Stomach (tissue), 9 donors: ENCODE results near the gene TMEM169. TPM values are rescaled to one million over a fixed set of nuclear protein-coding genes. Genes with fewer than 3 reads are reported as not detected.

Experiments used
- DNase-seq, 2 donors: peaks; one replicate each; pipeline versions ENCODE4 v3.0.0 to v3.0.0-alpha.2; 2013 to 2019
- H3K27ac ChIP-seq, 5 donors: fragments of 200-600 bp in 4 of 5; sonication (generic) in 4 of 5; one replicate each; pipeline ENCODE4 v1.5.1; 2013 to 2019; ENCODE audit warnings: mild to moderate bottlenecking in 1 of 5, moderate library complexity in 1 of 5
- H3K27me3 ChIP-seq, 3 donors: fragments of 200-600 bp; sonication (generic); one replicate each; pipeline ENCODE4 v1.5.1; 2017 to 2019; ENCODE audit warnings: mixed run types in 1 of 3
- H3K36me3 ChIP-seq, 4 donors: fragments of 200-600 bp; sonication (generic); 1 replicate in 3 of 4; 2 replicates in 1 of 4; pipeline ENCODE4 v1.5.1; 2016 to 2019
- H3K4me1 ChIP-seq, 4 donors: fragments of 200-600 bp; sonication (generic); one replicate each; pipeline ENCODE4 v1.5.1; 2016 to 2019
- H3K4me3 ChIP-seq, 4 donors: fragments of 200-600 bp; sonication (generic) in 3 of 4; one replicate each; pipeline ENCODE4 v1.5.1; 2016 to 2019; ENCODE audit warnings: mild to moderate bottlenecking in 1 of 4
- H3K9me3 ChIP-seq, 4 donors: fragments of 200-600 bp; sonication (generic); one replicate each; pipeline ENCODE4 v1.5.1; 2016 to 2019
- EP300 ChIP-seq: sonication (generic); formaldehyde crosslinking; IDR thresholded peaks from one replicate; pipeline ENCODE4 v1.6.1; 2017; ENCODE audit warnings: antibody characterized with exemption
- POLR2A ChIP-seq, 4 donors: fragments of 450-650 bp; IDR thresholded peaks; one replicate each; pipeline ENCODE4 v1.6.1; 2016; ENCODE audit warnings: antibody characterized with exemption in 4 of 4, control low read depth in 2 of 4, mild to moderate bottlenecking in 1 of 4, moderate library complexity in 1 of 4
- POLR2AphosphoS5 ChIP-seq, 3 donors: sonication (generic); formaldehyde crosslinking; IDR thresholded peaks; one replicate each; pipeline ENCODE4 v1.6.1; 2016; ENCODE audit warnings: antibody characterized with exemption in 3 of 3
- WGBS, 5 donors: extraction: QIAGEN DNeasy Blood & Tissue Kit in 3 of 5; methylation state at CpG; one replicate each; pipeline versions ENCODE4 v1.1.5 to v1.1.7; 2013 to 2018; 5-methylcytosine and 5-hydroxymethylcytosine counted together
- intact Hi-C: fragments of 100-400 bp; cut with DNase I; formaldehyde crosslinking; loops from one replicate; pipeline ENCODE4 v1.15.1; 2023; ENCODE audit warnings: low total_unique reads
- polyA plus RNA-seq, 3 donors: library from polyadenylated mRNA; stranded (reverse); fragments of 200-250 nt; gene quantifications; one replicate each; pipeline ENCODE4 v1.2.3, GENCODE V29; 2013
- total RNA-seq, 5 donors: library from RNA; depleted of rRNA; stranded (reverse); fragments of >200 nt; gene quantifications; one replicate each; pipeline versions ENCODE4 v1.1.0 to v1.2.3, GENCODE V29; 2014 to 2016
- TF ChIP-seq, protein P1 (sequence below), 7 experiments: fragments of 450-650 bp in 4 of 7; fragments of 200-600 bp in 3 of 7; sonication (generic) in 3 of 7; IDR thresholded peaks; one replicate each; pipeline ENCODE4 v1.5.1; 2016 to 2019; ENCODE audit warnings: antibody characterized with exemption in 7 of 7, control low read depth in 2 of 7, mild to moderate bottlenecking in 1 of 7
- donor health status: healthy with polysubstance abuse.
- donor health status: Bipolar disorder and iron deficiency.
- donor health status: healthy.

Gene TMEM169
- total and polyA plus RNA-seq, 8 donors: 0.05 to 2.8 (median 0.55) TPM; not detected in 3

DNA sequence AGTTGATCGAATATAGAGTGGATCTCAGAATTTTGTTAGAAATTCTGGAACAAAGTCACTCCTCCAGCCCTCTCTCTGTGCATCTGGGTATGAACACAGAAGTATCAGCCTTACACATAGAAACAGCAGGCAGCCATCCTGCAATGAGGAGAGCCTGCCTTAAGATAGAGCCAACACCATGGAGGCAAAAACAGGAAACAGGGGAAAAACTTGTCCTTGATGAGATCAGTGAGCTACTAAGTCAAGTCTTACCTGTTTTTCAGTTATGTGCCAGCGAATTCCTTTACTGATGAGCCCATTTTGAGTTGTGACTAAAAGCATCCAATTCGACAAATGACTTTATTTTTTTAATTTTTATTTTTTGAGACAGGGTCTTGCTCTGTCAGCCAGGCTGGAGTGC lies 41.8 kb upstream of the TMEM169 start:
- DNase-seq: no peak
- WGBS, 5 donors: 91 to 97% (median 95%) methylated on average over 3 of the region's 3 CpGs
- intact Hi-C loops: no loop called here

DNA sequence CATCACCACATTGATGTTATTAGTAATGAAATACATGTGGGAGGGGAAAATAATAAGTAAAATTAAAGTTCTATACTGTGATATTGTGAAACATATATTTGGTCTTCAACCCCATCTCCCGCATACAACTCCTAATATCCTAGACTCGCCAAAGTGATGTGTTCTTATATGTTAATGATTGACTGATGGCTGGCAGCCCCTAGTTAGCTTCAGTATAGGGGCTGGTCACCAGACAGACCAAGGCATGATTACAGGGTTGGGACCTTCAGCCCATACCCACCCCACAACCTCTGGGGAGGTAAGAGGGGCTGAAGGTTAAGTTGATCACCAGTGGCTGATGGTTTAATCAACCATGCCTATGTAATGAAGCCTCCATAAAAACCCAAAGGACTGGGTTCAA lies 40.3 kb upstream of the TMEM169 start:
- no peak for DNase-seq
- Histone ChIP-seq H3K27me3 (no peaks in the 10 kb centered on the region), H3K4me1 (no peaks in the 10 kb centered on the region), H3K4me3 (no peak overlapping the region), H3K9me3 (no peaks in the 10 kb centered on the region), H3K27ac (no peak overlapping the region), H3K36me3 (peaks cover 0 to 77% (median 74%) of the 10 kb centered on the region in 4 donors)
- 91 to 98% (median 93%) methylated on average over 2 of the region's 2 CpGs for WGBS, 5 donors
- no peak for TF ChIP-seq POLR2A (IDR thresholded peaks at IDR 0.05)
- TF ChIP-seq, protein P1, sequence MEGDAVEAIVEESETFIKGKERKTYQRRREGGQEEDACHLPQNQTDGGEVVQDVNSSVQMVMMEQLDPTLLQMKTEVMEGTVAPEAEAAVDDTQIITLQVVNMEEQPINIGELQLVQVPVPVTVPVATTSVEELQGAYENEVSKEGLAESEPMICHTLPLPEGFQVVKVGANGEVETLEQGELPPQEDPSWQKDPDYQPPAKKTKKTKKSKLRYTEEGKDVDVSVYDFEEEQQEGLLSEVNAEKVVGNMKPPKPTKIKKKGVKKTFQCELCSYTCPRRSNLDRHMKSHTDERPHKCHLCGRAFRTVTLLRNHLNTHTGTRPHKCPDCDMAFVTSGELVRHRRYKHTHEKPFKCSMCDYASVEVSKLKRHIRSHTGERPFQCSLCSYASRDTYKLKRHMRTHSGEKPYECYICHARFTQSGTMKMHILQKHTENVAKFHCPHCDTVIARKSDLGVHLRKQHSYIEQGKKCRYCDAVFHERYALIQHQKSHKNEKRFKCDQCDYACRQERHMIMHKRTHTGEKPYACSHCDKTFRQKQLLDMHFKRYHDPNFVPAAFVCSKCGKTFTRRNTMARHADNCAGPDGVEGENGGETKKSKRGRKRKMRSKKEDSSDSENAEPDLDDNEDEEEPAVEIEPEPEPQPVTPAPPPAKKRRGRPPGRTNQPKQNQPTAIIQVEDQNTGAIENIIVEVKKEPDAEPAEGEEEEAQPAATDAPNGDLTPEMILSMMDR (IDR thresholded peaks at IDR 0.05): no peak
- TF ChIP-seq POLR2AphosphoS5 (IDR thresholded peaks at IDR 0.05): no peak
- no peak for TF ChIP-seq EP300
- intact Hi-C loops: no loop called here

More for the DNA sequence above, 41.8 kb upstream of the TMEM169 start:
- Histone ChIP-seq H3K4me1 (no peaks in the 10 kb centered on the region), H3K36me3 (peaks cover 0 to 76% (median 73%) of the 10 kb centered on the region in 4 donors), H3K27me3 (no peaks in the 10 kb centered on the region), H3K27ac (no peak overlapping the region), H3K4me3 (no peak overlapping the region), H3K9me3 (no peaks in the 10 kb centered on the region)
- TF ChIP-seq POLR2A (IDR thresholded peaks at IDR 0.05) (no peak), POLR2AphosphoS5 (IDR thresholded peaks at IDR 0.05) (no peak), EP300 (no peak)
- TF ChIP-seq, protein P1 (IDR thresholded peaks at IDR 0.05): no peak

DNA sequence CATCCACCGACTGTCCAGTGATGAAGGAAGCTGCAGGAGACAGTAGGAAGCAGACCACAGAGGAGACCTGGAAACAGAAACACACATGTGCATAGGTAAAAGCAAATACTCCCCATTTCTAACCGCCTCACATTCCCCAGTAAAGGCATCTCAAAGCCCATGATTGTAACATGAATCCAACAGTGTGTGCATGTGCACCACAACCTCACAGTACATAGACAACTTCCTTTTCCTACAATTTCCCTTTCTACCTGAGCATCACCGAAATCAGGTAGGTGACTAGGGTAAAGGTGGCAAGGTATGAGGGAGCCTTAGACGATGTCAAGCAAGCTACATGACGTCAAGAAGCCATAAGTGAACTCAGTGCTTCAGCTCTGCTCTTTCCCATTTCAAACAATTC lies 37.8 kb upstream of the TMEM169 start:
- no peaks in the 10 kb centered on the region for H3K9me3 ChIP-seq
- DNase-seq: no peak
- H3K4me3 ChIP-seq: no peak overlapping the region
- 96 to 97% (median 97%) methylated on average over 5 of the region's 5 CpGs for WGBS, 5 donors
- no peaks in the 10 kb centered on the region for H3K4me1 ChIP-seq
- peaks cover 0 to 84% (median 64%) of the 10 kb centered on the region in 4 donors for H3K36me3 ChIP-seq
- H3K27ac ChIP-seq: no peak overlapping the region
- H3K27me3 ChIP-seq: no peaks in the 10 kb centered on the region
- intact Hi-C loops: no loop called here
- TF ChIP-seq POLR2AphosphoS5 (IDR thresholded peaks at IDR 0.05) (no peak), POLR2A (IDR thresholded peaks at IDR 0.05) (no peak)

DNA sequence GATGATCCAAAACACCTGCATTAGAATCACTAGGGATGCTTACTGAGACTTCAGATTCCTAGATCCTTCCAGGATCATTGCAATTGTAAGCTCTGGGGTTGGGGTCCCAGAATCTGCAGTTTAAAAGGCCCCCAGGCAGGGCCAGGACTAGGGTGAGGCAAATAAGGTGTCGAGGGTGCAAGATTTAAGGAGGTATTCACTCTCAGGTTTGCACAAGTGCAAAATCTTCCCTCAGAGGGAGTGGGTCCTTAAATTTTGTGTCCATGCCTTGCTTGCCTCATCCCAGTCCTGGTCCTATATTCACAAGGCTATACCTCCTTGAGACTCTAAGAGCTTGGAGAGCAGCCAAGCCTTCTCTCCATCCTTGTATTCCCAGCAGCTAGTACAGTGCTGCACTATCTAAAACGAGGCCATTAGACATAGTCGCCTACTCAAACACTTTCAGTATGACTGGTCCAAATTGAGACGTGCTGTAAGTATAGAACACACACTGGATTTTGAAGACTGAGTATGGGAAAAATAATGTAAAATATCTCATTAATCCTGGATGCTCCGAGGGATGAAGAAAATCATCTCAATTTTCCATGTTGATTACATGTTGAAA lies 36.7 kb upstream of the TMEM169 start:
- H3K4me1 ChIP-seq: no peaks in the 10 kb centered on the region
- intact Hi-C loops: no loop called here
- H3K27me3 ChIP-seq: no peaks in the 10 kb centered on the region
- H3K27ac ChIP-seq: no peak overlapping the region
- no peak for TF ChIP-seq EP300
- peaks cover 0 to 85% (median 57%) of the 10 kb centered on the region in 4 donors for H3K36me3 ChIP-seq
- no peak for DNase-seq
- 59 to 72% (median 66%) methylated on average over 5 of the region's 5 CpGs for WGBS, 5 donors
- no peaks in the 10 kb centered on the region for H3K9me3 ChIP-seq
- H3K4me3 ChIP-seq: no peak overlapping the region

DNA sequence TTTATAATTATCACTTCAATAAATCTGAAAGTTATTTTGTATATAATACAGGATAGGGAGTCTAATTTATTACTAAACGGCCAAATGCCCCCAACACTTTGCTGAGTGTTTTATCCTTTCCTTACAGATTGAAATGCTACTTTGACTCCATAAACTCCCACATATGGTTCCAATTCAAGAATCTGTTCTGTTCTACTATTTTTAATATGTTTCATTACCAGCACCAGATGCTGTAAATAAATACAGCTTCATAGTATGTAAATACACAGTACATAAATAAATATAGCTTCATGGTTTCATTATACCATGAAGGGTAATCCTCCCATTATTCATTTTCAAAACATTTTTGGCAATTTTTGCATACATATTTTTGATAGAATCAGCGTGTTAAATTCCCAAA lies 34.3 kb upstream of the TMEM169 start:
- Histone ChIP-seq H3K4me3 (no peak overlapping the region), H3K27me3 (no peaks in the 10 kb centered on the region), H3K36me3 (peaks cover 0 to 69% (median 42%) of the 10 kb centered on the region in 4 donors), H3K27ac (no peak overlapping the region), H3K4me1 (no peaks in the 10 kb centered on the region), H3K9me3 (no peaks in the 10 kb centered on the region)
- no peak for TF ChIP-seq POLR2AphosphoS5 (IDR thresholded peaks at IDR 0.05)
- TF ChIP-seq EP300: no peak
- TF ChIP-seq, protein P1 (IDR thresholded peaks at IDR 0.05): no peak
- no peak for TF ChIP-seq POLR2A (IDR thresholded peaks at IDR 0.05)
- no peak for DNase-seq
- intact Hi-C loops: no loop called here
- 74 to 89% (median 79%) methylated on average over 2 of the region's 2 CpGs for WGBS, 5 donors
